Measurements from ENCODE around the gene SOX5.

DNA sequence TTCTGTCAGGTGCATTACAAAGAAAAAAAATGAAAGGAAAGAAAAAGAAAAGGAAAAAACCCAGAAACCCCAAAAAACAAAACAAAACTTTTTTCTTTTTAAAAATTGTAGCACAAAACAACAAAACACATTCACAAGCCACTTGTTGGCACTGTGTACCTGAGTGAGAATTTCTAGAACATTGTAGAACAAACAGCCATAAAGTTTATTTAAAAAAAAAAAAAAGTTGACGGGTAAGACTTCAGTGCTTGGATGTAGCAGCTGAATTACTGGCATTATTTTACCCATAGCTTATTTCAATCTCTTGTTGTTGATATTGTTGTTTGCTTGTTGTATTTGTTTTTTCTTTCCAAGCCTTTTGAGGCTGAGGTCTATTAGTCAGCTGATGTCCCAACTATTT is 415.8 kb downstream of the SOX5 start:
- TF ChIP-seq POLR2A (IDR thresholded peaks at IDR 0.05; ENCODE audit: borderline replicate concordance, extremely low read depth, insufficient read depth, insufficient read length) (no peak), POLR2AphosphoS5 (IDR thresholded peaks at IDR 0.05; ENCODE audit: low read depth, low read length) (no peak), ZNF274 (IDR thresholded peaks at IDR 0.05; ENCODE audit: low read depth, low read length) (no peak), EZH2 (IDR thresholded peaks at IDR 0.05) (no peak)
- TF ChIP-seq, protein P1, sequence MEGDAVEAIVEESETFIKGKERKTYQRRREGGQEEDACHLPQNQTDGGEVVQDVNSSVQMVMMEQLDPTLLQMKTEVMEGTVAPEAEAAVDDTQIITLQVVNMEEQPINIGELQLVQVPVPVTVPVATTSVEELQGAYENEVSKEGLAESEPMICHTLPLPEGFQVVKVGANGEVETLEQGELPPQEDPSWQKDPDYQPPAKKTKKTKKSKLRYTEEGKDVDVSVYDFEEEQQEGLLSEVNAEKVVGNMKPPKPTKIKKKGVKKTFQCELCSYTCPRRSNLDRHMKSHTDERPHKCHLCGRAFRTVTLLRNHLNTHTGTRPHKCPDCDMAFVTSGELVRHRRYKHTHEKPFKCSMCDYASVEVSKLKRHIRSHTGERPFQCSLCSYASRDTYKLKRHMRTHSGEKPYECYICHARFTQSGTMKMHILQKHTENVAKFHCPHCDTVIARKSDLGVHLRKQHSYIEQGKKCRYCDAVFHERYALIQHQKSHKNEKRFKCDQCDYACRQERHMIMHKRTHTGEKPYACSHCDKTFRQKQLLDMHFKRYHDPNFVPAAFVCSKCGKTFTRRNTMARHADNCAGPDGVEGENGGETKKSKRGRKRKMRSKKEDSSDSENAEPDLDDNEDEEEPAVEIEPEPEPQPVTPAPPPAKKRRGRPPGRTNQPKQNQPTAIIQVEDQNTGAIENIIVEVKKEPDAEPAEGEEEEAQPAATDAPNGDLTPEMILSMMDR (IDR thresholded peaks at IDR 0.05 in 2 of 3, conservative IDR thresholded peaks at IDR 0.05 in 1 of 3; ENCODE audit: borderline replicate concordance in 1 of 3, insufficient read depth in 1 of 3, low read depth in 2 of 3, low read length in 2 of 3) = no peak
- TF ChIP-seq, protein P2, sequence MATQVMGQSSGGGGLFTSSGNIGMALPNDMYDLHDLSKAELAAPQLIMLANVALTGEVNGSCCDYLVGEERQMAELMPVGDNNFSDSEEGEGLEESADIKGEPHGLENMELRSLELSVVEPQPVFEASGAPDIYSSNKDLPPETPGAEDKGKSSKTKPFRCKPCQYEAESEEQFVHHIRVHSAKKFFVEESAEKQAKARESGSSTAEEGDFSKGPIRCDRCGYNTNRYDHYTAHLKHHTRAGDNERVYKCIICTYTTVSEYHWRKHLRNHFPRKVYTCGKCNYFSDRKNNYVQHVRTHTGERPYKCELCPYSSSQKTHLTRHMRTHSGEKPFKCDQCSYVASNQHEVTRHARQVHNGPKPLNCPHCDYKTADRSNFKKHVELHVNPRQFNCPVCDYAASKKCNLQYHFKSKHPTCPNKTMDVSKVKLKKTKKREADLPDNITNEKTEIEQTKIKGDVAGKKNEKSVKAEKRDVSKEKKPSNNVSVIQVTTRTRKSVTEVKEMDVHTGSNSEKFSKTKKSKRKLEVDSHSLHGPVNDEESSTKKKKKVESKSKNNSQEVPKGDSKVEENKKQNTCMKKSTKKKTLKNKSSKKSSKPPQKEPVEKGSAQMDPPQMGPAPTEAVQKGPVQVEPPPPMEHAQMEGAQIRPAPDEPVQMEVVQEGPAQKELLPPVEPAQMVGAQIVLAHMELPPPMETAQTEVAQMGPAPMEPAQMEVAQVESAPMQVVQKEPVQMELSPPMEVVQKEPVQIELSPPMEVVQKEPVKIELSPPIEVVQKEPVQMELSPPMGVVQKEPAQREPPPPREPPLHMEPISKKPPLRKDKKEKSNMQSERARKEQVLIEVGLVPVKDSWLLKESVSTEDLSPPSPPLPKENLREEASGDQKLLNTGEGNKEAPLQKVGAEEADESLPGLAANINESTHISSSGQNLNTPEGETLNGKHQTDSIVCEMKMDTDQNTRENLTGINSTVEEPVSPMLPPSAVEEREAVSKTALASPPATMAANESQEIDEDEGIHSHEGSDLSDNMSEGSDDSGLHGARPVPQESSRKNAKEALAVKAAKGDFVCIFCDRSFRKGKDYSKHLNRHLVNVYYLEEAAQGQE (IDR thresholded peaks at IDR 0.05; ENCODE audit: low read depth) = no peak
- TF ChIP-seq, protein P3, sequence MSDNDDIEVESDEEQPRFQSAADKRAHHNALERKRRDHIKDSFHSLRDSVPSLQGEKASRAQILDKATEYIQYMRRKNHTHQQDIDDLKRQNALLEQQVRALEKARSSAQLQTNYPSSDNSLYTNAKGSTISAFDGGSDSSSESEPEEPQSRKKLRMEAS (IDR thresholded peaks at IDR 0.05) = no peak
